Subcutaneous adipose tissue (tissue), 4 donors: Measurements from ENCODE around the gene KCNK7. TPM values are rescaled to one million over a fixed set of nuclear protein-coding genes. Genes with fewer than 3 reads are reported as not detected.

Experiments
- total RNA-seq, 4 donors: library from RNA; depleted of rRNA; stranded (reverse); fragments of >200 nt; gene quantifications; one replicate each; pipeline ENCODE4 v1.1.0, GENCODE V29; 2016
- TF ChIP-seq, protein P1 (sequence below): fragments of 450-650 bp; IDR thresholded peaks from one replicate; pipeline ENCODE4 v1.5.1; 2016; ENCODE audit warnings: low read depth, mild to moderate bottlenecking, control low read depth, antibody characterized with exemption, moderate library complexity

The KCNK7 gene
- total RNA-seq, 4 donors from 2014 or later: 0.57 TPM; not detected in 3

DNA sequence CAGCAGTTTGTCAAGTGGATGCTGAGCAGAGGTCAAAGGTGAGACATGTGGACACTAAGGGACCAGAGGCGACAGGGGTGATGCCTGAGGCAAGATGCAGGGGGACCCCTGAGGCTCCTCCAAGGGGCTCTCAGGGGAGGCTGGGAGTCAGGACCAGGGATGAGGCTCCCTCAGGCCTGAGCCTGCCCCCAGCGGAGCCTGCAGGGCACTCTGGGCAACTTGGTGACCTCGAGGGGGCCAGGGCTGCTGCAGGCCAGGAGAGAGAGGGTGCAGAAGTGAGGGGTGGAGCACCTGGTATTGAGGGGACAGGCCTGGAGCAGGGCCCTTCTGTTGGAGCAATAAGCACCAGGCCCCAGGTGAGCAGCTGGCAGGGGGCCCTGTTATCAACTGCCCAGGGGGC is 13.7 kb downstream of the KCNK7 start:
- TF ChIP-seq, protein P1, sequence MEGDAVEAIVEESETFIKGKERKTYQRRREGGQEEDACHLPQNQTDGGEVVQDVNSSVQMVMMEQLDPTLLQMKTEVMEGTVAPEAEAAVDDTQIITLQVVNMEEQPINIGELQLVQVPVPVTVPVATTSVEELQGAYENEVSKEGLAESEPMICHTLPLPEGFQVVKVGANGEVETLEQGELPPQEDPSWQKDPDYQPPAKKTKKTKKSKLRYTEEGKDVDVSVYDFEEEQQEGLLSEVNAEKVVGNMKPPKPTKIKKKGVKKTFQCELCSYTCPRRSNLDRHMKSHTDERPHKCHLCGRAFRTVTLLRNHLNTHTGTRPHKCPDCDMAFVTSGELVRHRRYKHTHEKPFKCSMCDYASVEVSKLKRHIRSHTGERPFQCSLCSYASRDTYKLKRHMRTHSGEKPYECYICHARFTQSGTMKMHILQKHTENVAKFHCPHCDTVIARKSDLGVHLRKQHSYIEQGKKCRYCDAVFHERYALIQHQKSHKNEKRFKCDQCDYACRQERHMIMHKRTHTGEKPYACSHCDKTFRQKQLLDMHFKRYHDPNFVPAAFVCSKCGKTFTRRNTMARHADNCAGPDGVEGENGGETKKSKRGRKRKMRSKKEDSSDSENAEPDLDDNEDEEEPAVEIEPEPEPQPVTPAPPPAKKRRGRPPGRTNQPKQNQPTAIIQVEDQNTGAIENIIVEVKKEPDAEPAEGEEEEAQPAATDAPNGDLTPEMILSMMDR: no peak

DNA sequence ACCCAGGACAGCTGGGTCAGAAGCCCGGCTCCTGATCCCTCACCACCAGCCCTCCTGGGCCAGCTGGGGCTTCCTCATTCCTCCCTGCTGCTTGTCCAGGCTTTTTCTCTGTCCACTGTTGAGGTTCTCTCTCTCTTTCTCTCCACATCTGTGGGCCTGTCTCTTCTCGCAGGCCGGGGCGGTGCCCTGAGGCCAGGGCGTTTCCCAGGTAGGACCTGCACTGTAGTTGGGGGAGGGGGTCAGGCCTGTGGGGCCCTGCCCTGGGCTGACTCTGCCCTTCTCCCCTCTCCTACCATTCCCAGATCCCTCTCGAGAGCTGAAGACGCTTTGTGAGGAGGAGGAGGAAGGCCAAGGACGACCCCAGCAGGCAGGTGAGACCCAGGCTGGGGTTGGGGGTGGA is 14.8 kb downstream of the KCNK7 start:
- TF ChIP-seq, protein P1: no peak

- TF ChIP-seq, protein P1: no peak
Measured at GRCh38 chr11:65580031-65580692, 15.4 kb downstream of the KCNK7 start.

- TF ChIP-seq, protein P1: no peak
Measured at GRCh38 chr11:65579291-65579690, 16.3 kb downstream of the KCNK7 start.

DNA sequence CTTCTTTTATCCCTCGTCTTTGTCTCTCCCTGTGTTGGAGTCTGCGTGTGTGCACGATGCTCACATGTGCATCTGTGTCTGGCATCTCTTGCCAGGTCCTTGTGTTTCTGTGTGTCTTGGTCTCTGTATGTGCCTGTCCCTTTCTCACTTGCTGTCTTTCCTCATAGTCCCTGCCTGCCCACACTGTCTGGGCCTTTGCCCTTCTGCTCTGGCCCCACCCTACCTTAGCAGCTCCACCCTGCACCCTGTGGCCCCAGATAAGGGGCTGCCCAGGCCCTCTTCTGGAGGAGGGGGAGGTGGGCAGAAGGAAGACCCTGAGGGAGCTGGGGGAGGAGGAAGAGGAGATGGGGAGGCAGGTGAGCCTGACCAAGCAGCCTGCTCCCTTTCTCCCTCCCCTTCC is 16.9 kb downstream of the KCNK7 start:
- TF ChIP-seq, protein P1: no peak

GRCh38 chr11:65578134-65578533 is 17.5 kb downstream of the KCNK7 start:
- TF ChIP-seq, protein P1: no peak

DNA sequence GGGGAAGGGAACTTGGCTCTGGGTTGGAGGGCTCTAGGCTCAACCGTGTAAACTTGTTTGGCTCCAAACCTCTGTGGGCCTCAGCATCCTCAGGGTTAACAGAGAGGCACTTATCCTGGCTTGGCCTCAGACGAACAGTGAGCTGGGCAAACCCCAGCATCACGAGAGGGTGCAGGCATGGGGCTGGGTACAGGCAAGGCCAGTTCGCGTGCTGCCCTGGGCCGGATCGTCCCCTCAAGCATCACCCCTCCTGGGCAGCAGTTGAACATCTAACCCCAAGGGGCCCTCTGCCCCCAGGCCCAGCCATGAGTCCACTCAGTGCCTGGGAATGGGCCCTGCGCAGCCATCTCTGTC is 17.9 kb downstream of the KCNK7 start:
- TF ChIP-seq, protein P1: no peak
